ENCODE results near the gene C14orf93.

- TF ChIP-seq TARDBP (IDR thresholded peaks at IDR 0.05) (no peak), ZNF384 (IDR thresholded peaks at IDR 0.05) (no peak)
Observed at GRCh38 chr14:22977684-22978486, 32.1 kb downstream of the C14orf93 start.
